Esophagus squamous epithelium (tissue), 5 donors: ENCODE data around the gene CNIH3. TPM values are rescaled to one million over a fixed set of nuclear protein-coding genes. Genes with fewer than 3 reads are reported as not detected.

Source experiments
- DNase-seq: peaks from one replicate; lab custom pipeline; 2025; lab: John Stamatoyannopoulos, UW
- H3K27ac ChIP-seq, 4 donors: fragments of 200-600 bp; sonication (generic); one replicate each; pipeline ENCODE4 v1.5.1; 2016 to 2019; ENCODE audit warnings: mild to moderate bottlenecking in 1 of 4
- H3K27me3 ChIP-seq, 4 donors: fragments of 200-600 bp; sonication (generic); 1 replicate in 3 of 4; 2 replicates in 1 of 4; pipeline versions ENCODE4 v1.5.1 to v1.6.0; 2017 to 2021; ENCODE audit warnings: antibody characterized with exemption in 1 of 4
- H3K36me3 ChIP-seq, 3 donors: fragments of 200-600 bp; sonication (generic); one replicate each; pipeline ENCODE4 v1.5.1; 2016 to 2019
- H3K4me1 ChIP-seq, 3 donors: fragments of 200-600 bp; sonication (generic); one replicate each; pipeline ENCODE4 v1.5.1; 2017 to 2019
- H3K4me3 ChIP-seq, 4 donors: fragments of 200-600 bp; sonication (generic); 1 replicate in 3 of 4; 2 replicates in 1 of 4; pipeline ENCODE4 v1.5.1; 2016 to 2019; ENCODE audit warnings: mild to moderate bottlenecking in 2 of 4, moderate library complexity in 1 of 4
- H3K9me3 ChIP-seq, 3 donors: fragments of 200-600 bp; sonication (generic); one replicate each; pipeline ENCODE4 v1.5.1; 2016 to 2019
- POLR2A ChIP-seq, 4 donors: fragments of 450-650 bp; IDR thresholded peaks; one replicate each; pipeline ENCODE4 v1.6.1; 2017; ENCODE audit warnings: antibody characterized with exemption in 4 of 4, mild to moderate bottlenecking in 4 of 4, moderate library complexity in 3 of 4
- WGBS, 2 donors: methylation state at CpG; one replicate each; pipeline ENCODE4 v1.1.5; 2018; 5-methylcytosine and 5-hydroxymethylcytosine counted together
- intact Hi-C: fragments of 100-400 bp; cut with DNase I; formaldehyde crosslinking; loops from one replicate; pipeline ENCODE4 v1.15.0; 2022
- total RNA-seq, 4 donors: library from RNA; depleted of rRNA; stranded (reverse); fragments of >200 nt; gene quantifications; one replicate each; pipeline ENCODE4 v1.1.0, GENCODE V29; 2016
- TF ChIP-seq, protein P1 (sequence below), 6 experiments: fragments of 450-650 bp in 4 of 6; fragments of 200-600 bp in 2 of 6; sonication (generic) in 2 of 6; IDR thresholded peaks; one replicate each; pipeline ENCODE4 v1.5.1; 2016 to 2019; ENCODE audit warnings: antibody characterized with exemption in 6 of 6, mild to moderate bottlenecking in 4 of 6, moderate library complexity in 4 of 6
- donor health status: DM: yes; HTN: yes; CAD: no.

Gene CNIH3
- total RNA-seq, 4 donors from 2014 or later: 0.34 to 3.2 (median 1.2) TPM; not detected in 1

DNA sequence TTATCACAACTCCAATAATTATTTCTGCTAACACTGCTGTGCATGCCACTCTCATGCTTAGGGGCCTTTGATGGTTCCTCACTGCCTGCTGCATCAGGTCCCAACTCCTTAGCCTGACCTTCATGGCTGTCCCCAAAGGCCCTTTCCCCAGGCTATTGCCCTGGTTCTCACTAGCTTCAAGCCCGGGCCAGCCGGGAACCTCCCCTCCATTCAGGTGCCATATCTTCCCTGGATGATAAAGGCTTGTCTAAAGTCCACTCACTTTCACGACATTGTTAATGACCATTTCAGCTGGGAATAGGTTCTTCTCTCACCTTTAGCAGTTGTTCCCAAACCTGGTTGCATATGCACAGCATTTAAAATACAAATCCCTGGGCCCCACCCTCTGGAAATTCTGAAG, 95.8 kb downstream of the CNIH3 start:
- no peak for TF ChIP-seq POLR2A (IDR thresholded peaks at IDR 0.05)
- TF ChIP-seq, protein P1, sequence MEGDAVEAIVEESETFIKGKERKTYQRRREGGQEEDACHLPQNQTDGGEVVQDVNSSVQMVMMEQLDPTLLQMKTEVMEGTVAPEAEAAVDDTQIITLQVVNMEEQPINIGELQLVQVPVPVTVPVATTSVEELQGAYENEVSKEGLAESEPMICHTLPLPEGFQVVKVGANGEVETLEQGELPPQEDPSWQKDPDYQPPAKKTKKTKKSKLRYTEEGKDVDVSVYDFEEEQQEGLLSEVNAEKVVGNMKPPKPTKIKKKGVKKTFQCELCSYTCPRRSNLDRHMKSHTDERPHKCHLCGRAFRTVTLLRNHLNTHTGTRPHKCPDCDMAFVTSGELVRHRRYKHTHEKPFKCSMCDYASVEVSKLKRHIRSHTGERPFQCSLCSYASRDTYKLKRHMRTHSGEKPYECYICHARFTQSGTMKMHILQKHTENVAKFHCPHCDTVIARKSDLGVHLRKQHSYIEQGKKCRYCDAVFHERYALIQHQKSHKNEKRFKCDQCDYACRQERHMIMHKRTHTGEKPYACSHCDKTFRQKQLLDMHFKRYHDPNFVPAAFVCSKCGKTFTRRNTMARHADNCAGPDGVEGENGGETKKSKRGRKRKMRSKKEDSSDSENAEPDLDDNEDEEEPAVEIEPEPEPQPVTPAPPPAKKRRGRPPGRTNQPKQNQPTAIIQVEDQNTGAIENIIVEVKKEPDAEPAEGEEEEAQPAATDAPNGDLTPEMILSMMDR (IDR thresholded peaks at IDR 0.05): no peak
- no peak for DNase-seq
- Histone ChIP-seq H3K9me3 (no peaks in the 10 kb centered on the region), H3K4me1 (no peaks in the 10 kb centered on the region), H3K4me3 (no peak overlapping the region), H3K27ac (no peak overlapping the region), H3K27me3 (no peaks in the 10 kb centered on the region), H3K36me3 (no peaks in the 10 kb centered on the region)
- intact Hi-C loops: no loop called here
- WGBS, 2 donors: 79 to 93% methylated on average over 3 of the region's 3 CpGs

DNA sequence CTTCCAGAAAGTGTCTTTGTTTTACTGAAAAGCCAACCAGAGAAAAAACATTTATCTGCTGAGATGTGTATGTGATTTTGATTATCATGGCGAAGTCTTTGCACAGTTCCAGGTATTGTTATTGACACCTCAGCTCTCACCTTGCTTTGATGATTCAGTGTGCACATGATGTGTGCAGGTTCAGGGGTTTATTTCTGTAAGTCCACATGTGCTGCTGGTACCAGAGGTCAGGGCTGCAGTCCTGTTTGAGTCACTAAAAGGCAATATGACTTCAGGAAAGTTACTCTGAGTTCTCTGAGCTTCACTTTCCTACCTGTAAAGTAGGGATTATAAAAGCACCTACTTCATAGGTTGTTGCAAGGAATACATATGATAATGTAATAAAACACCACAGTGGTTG, 97.1 kb downstream of the CNIH3 start:
- H3K9me3 ChIP-seq: no peaks in the 10 kb centered on the region
- TF ChIP-seq POLR2A (IDR thresholded peaks at IDR 0.05): no peak
- no peaks in the 10 kb centered on the region for H3K4me1 ChIP-seq
- H3K27me3 ChIP-seq: no peaks in the 10 kb centered on the region
- H3K36me3 ChIP-seq: no peaks in the 10 kb centered on the region
- intact Hi-C loops: no loop called here
- 82 to 92% methylated on average over 1 of the region's 1 CpG for WGBS, 2 donors
- DNase-seq: no peak
- no peak overlapping the region for H3K27ac ChIP-seq
- H3K4me3 ChIP-seq: no peak overlapping the region

DNA sequence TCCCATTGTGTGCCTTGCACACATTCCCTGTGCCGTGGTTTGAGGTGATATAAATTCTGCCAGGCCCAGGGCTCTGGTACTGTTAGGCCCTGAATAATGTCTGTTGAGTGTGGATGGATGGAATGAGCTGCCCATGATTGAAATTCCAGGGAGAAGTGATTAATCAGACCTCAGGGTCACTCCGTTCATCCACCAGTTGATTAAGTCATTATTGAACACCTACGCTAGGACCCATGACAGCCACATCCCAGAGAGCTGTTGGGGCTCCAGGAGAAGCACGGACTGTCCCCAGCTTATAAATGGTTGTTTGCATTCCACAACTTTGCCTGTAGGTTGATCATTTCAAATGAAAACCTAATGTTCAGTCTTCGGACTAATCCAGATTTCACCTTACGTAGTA, 98.4 kb downstream of the CNIH3 start:
- no peaks in the 10 kb centered on the region for H3K4me1 ChIP-seq
- DNase-seq: no peak
- no peaks in the 10 kb centered on the region for H3K27me3 ChIP-seq
- H3K27ac ChIP-seq: no peak overlapping the region
- H3K4me3 ChIP-seq: no peak overlapping the region
- WGBS, 2 donors: 88 to 91% methylated on average over 6 of the region's 6 CpGs
- H3K9me3 ChIP-seq: no peaks in the 10 kb centered on the region
- TF ChIP-seq POLR2A (IDR thresholded peaks at IDR 0.05): no peak
- TF ChIP-seq, protein P1 (IDR thresholded peaks at IDR 0.05): no peak
- intact Hi-C loops: no loop called here
- H3K36me3 ChIP-seq: no peaks in the 10 kb centered on the region

DNA sequence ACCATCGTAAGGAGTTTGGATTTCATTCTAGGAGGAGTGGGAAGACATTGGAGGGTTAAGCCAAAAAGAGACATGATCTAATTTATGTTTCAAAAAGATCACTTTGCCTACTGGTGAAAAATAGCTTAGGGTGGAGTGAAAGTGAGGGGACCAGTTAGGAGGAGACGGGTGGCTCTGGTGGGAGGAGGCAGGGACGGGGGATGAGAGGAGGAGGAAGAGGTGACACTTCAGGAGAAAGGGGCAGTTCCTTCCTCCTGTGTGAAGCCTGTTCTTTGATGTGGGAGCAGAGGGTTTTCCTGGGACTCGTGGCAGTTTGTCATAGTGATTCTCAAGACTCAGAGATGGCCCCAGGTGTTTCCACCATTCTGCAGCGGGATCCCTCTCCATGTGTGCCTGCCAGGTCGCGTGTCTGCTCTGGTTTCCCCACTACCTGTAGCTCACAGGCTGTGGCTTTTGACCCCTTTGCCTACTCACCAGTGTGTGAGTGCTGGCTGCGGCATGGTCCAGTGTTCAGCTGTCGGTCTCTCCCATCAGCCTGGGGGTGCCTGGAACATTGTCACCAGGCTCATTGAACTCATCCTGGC, 102.4 kb downstream of the CNIH3 start:
- H3K4me3 ChIP-seq: no peak overlapping the region
- no peaks in the 10 kb centered on the region for H3K36me3 ChIP-seq
- intact Hi-C loops: no loop called here
- H3K4me1 ChIP-seq: no peaks in the 10 kb centered on the region
- no peak overlapping the region for H3K27ac ChIP-seq
- 73% methylated on average over 6 to 7 of the region's 9 CpGs for WGBS, 2 donors
- peaks cover 0 to 2% (median 0%) of the 10 kb centered on the region in 4 donors for H3K27me3 ChIP-seq
- no peak for TF ChIP-seq POLR2A (IDR thresholded peaks at IDR 0.05)
- TF ChIP-seq, protein P1 (IDR thresholded peaks at IDR 0.05): no peak
- no peaks in the 10 kb centered on the region for H3K9me3 ChIP-seq
- DNase-seq: no peak

DNA sequence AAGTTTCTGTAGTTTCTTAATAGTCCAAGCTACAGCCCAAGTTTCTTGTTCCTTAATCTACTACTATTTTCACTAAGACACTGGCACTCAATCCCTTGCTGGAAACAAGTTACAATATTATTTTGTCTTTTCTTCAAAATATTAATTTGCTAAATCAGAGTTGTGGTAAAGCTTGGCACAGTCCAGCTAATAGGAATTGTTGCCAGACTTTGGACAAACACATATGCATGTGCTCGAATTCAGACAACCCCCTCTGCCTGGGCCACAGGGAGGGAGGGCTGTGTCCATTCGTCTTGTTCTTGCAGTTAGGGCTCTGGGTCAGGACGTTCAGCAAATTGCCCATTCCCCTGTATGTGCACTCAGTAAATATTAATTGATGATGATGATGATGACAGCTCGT, 103.6 kb downstream of the CNIH3 start:
- no peaks in the 10 kb centered on the region for H3K4me1 ChIP-seq
- DNase-seq: no peak
- peaks cover 0 to 2% (median 0%) of the 10 kb centered on the region in 4 donors for H3K27me3 ChIP-seq
- H3K4me3 ChIP-seq: no peak overlapping the region
- no peaks in the 10 kb centered on the region for H3K9me3 ChIP-seq
- H3K36me3 ChIP-seq: no peaks in the 10 kb centered on the region
- no peak for TF ChIP-seq POLR2A (IDR thresholded peaks at IDR 0.05)
- TF ChIP-seq, protein P1 (IDR thresholded peaks at IDR 0.05): no peak
- 46 to 59% methylated on average over 4 of the region's 4 CpGs for WGBS, 2 donors
- intact Hi-C loops: no loop called here
- H3K27ac ChIP-seq: no peak overlapping the region

DNA sequence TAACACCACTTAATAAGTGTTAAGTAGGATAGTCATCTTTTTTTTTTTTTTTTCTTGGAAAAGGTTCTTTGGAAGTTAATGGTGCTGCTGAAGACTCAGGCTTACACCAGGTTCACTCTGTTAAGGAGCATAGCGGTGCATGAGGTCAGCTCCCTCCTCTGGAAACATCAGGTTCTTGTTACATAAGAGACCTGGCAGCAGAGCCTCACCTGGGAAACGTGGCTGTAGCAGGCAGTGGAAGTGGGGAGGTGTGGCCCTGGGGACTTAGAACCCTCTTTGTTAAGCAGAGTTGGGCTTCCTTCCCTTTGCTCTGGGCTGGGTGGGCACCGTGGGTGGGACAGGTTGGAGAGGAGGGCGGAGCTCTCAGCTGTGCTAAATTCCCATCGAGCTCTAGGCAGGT, 104.1 kb downstream of the CNIH3 start:
- no peak for DNase-seq
- intact Hi-C loops: no loop called here
- H3K27ac ChIP-seq: no peak overlapping the region
- TF ChIP-seq, protein P1 (IDR thresholded peaks at IDR 0.05): no peak
- TF ChIP-seq POLR2A (IDR thresholded peaks at IDR 0.05): no peak
- H3K9me3 ChIP-seq: no peaks in the 10 kb centered on the region
- 29 to 42% methylated on average over 5 of the region's 5 CpGs for WGBS, 2 donors
- H3K4me1 ChIP-seq: no peaks in the 10 kb centered on the region
- no peaks in the 10 kb centered on the region for H3K36me3 ChIP-seq
- no peak overlapping the region for H3K4me3 ChIP-seq
- H3K27me3 ChIP-seq: peaks cover 0 to 2% (median 0%) of the 10 kb centered on the region in 4 donors
